ENCODE measurements around the gene DAB2IP.

DAB2IP gene

GRCh38 chr9:121798941-121799340, 147.5 kb downstream of the DAB2IP start:
- no peak for TF ChIP-seq CTCF (conservative IDR thresholded peaks at IDR 0.05; ENCODE audit: low read length)
- no peak for TF ChIP-seq EZH2phosphoT487 (IDR thresholded peaks at IDR 0.05; ENCODE audit: borderline replicate concordance)
- H3K4me2 ChIP-seq (ENCODE audit: low read depth, low read length, poor library complexity, severe bottlenecking), result no peak overlapping the region
- H3K9me3 ChIP-seq (ENCODE audit: insufficient read depth, low read depth, low read length), result no peaks in the 10 kb centered on the region
- H3K27me3 ChIP-seq (ENCODE audit: insufficient read depth, low read length, poor library complexity, severe bottlenecking), result no peaks in the 10 kb centered on the region
- H3K4me1 ChIP-seq (ENCODE audit: insufficient read depth, low read length, poor library complexity, severe bottlenecking), result no peaks in the 10 kb centered on the region
- H3K36me3 ChIP-seq (ENCODE audit: insufficient read depth, low read length), result no peaks in the 10 kb centered on the region
- no peaks in the 10 kb centered on the region for H3K9me2 ChIP-seq (replicated peaks; ENCODE audit: low read depth, low read length)
- H3K9ac ChIP-seq (ENCODE audit: low read depth, low read length, poor library complexity, severe bottlenecking), result no peak overlapping the region
- no peaks in the 10 kb centered on the region for H4K20me1 ChIP-seq (ENCODE audit: insufficient read depth, low read length, poor library complexity, severe bottlenecking)
- H3K79me2 ChIP-seq (ENCODE audit: insufficient read depth, low read length), result no peaks in the 10 kb centered on the region
- no peak overlapping the region for H3K4me3 ChIP-seq (ENCODE audit: low read length, poor library complexity, severe bottlenecking)
- no peaks in the 10 kb centered on the region for H3F3A ChIP-seq (ENCODE audit: low read depth)
- H2AFZ ChIP-seq (ENCODE audit: low read length), result no peak overlapping the region

- Histone ChIP-seq H3K4me1 (ENCODE audit: insufficient read depth, low read length, poor library complexity, severe bottlenecking) (no peaks in the 10 kb centered on the region), H3K9me3 (ENCODE audit: insufficient read depth, low read depth, low read length) (peaks cover 4% of the 10 kb centered on the region; the same call in 1 of the 2 replicates), H3K4me3 (ENCODE audit: low read length, poor library complexity, severe bottlenecking) (no peak overlapping the region), H3F3A (ENCODE audit: low read depth) (no peaks in the 10 kb centered on the region), H3K9ac (ENCODE audit: low read depth, low read length, poor library complexity, severe bottlenecking) (no peak overlapping the region), H4K20me1 (ENCODE audit: insufficient read depth, low read length, poor library complexity, severe bottlenecking) (no peaks in the 10 kb centered on the region), H3K79me2 (ENCODE audit: insufficient read depth, low read length) (no peaks in the 10 kb centered on the region), H3K9me2 (replicated peaks; ENCODE audit: low read depth, low read length) (no peaks in the 10 kb centered on the region), H3K27me3 (ENCODE audit: insufficient read depth, low read length, poor library complexity, severe bottlenecking) (no peaks in the 10 kb centered on the region), H3K36me3 (ENCODE audit: insufficient read depth, low read length) (no peaks in the 10 kb centered on the region), H2AFZ (ENCODE audit: low read length) (no peak overlapping the region), H3K4me2 (ENCODE audit: low read depth, low read length, poor library complexity, severe bottlenecking) (no peak overlapping the region)
- TF ChIP-seq EZH2phosphoT487 (IDR thresholded peaks at IDR 0.05; ENCODE audit: borderline replicate concordance), result no peak
- TF ChIP-seq CTCF (conservative IDR thresholded peaks at IDR 0.05; ENCODE audit: low read length), result no peak
These were observed 148.9 kb downstream of the DAB2IP start for GRCh38 chr9:121800376-121800775.

GRCh38 chr9:121801579-121801978, 150.1 kb downstream of the DAB2IP start:
- Histone ChIP-seq H3F3A (ENCODE audit: low read depth) (no peaks in the 10 kb centered on the region), H3K36me3 (ENCODE audit: insufficient read depth, low read length) (no peaks in the 10 kb centered on the region), H4K20me1 (ENCODE audit: insufficient read depth, low read length, poor library complexity, severe bottlenecking) (no peaks in the 10 kb centered on the region), H3K27me3 (ENCODE audit: insufficient read depth, low read length, poor library complexity, severe bottlenecking) (no peaks in the 10 kb centered on the region), H3K9me2 (replicated peaks; ENCODE audit: low read depth, low read length) (no peaks in the 10 kb centered on the region), H3K79me2 (ENCODE audit: insufficient read depth, low read length) (no peaks in the 10 kb centered on the region), H3K9ac (ENCODE audit: low read depth, low read length, poor library complexity, severe bottlenecking) (no peak overlapping the region), H3K4me3 (ENCODE audit: low read length, poor library complexity, severe bottlenecking) (no peak overlapping the region), H3K9me3 (ENCODE audit: insufficient read depth, low read depth, low read length) (peaks cover 4% of the 10 kb centered on the region; the same call in 1 of the 2 replicates), H3K4me2 (ENCODE audit: low read depth, low read length, poor library complexity, severe bottlenecking) (no peak overlapping the region), H2AFZ (ENCODE audit: low read length) (no peak overlapping the region), H3K4me1 (ENCODE audit: insufficient read depth, low read length, poor library complexity, severe bottlenecking) (no peaks in the 10 kb centered on the region)
- TF ChIP-seq CTCF (conservative IDR thresholded peaks at IDR 0.05; ENCODE audit: low read length) (no peak), EZH2phosphoT487 (IDR thresholded peaks at IDR 0.05; ENCODE audit: borderline replicate concordance) (no peak)
